H9 (cell line): ENCODE data around the gene CNGA2. TPM values are rescaled to one million over a fixed set of nuclear protein-coding genes. Genes with fewer than 3 reads are reported as not detected.

Source experiments
- DNase-seq: peaks from one replicate; pipeline ENCODE4 v3.0.0-alpha.2; 2017
- H2AFZ ChIP-seq: one replicate; pipeline ENCODE4 v1.6.1; 2013; ENCODE audit warnings: mild to moderate bottlenecking, low read length, control low read depth, moderate library complexity
- H2AK5ac ChIP-seq: 2 replicates; pipeline ENCODE4 v1.6.1; 2013; ENCODE audit warnings: low read length, control low read depth, mixed read lengths; ENCODE audit not compliant: insufficient read length
- H2BK120ac ChIP-seq: one replicate; pipeline ENCODE4 v1.6.1; 2013; ENCODE audit warnings: low read depth, mild to moderate bottlenecking, low read length, control low read depth, inconsistent platforms; ENCODE audit not compliant: poor library complexity, severe bottlenecking
- H2BK12ac ChIP-seq: 2 replicates; pipeline ENCODE4 v1.6.1; 2013; ENCODE audit warnings: low read length, control low read depth, mixed read lengths, low read depth; ENCODE audit not compliant: insufficient read length
- H2BK15ac ChIP-seq: 2 replicates; pipeline ENCODE4 v1.6.1; 2013; ENCODE audit warnings: low read depth, low read length, control low read depth
- H2BK20ac ChIP-seq: one replicate; pipeline ENCODE4 v1.6.1; 2013; ENCODE audit warnings: low read depth, mild to moderate bottlenecking, low read length, control low read depth, inconsistent platforms; ENCODE audit not compliant: poor library complexity, severe bottlenecking
- H2BK5ac ChIP-seq: 2 replicates; pipeline ENCODE4 v1.6.1; 2013; ENCODE audit warnings: low read length, control low read depth, mixed read lengths; ENCODE audit not compliant: insufficient read length
- H3K14ac ChIP-seq: 2 replicates; pipeline ENCODE4 v1.6.1; 2013; ENCODE audit warnings: low read length, control low read depth; ENCODE audit not compliant: insufficient read depth
- H3K18ac ChIP-seq: 2 replicates; pipeline ENCODE4 v1.6.1; 2013; ENCODE audit warnings: low read depth, mild to moderate bottlenecking, mixed read lengths, low read length, control low read depth; ENCODE audit not compliant: insufficient read length
- H3K23ac ChIP-seq: 2 replicates; pipeline ENCODE4 v1.6.1; 2013; ENCODE audit warnings: low read length, control low read depth, mixed read lengths, low read depth; ENCODE audit not compliant: insufficient read length
- H3K23me2 ChIP-seq: 2 replicates; pipeline ENCODE4 v1.6.1; 2013; ENCODE audit warnings: low read depth, mild to moderate bottlenecking, mixed read lengths, low read length, control low read depth; ENCODE audit not compliant: insufficient read length, poor library complexity, severe bottlenecking
- H3K27ac ChIP-seq: 2 replicates; pipeline ENCODE4 v1.5.1; 2013; ENCODE audit warnings: low read length, control low read depth, mixed read lengths, low read depth; ENCODE audit not compliant: insufficient read length
- H3K27me3 ChIP-seq: 2 replicates; pipeline ENCODE4 v1.6.1; 2013; ENCODE audit warnings: low read length, control low read depth, inconsistent platforms; ENCODE audit not compliant: insufficient read depth
- H3K4ac ChIP-seq: 2 replicates; pipeline ENCODE4 v1.6.1; 2013; ENCODE audit warnings: low read depth, mild to moderate bottlenecking, control low read depth, inconsistent platforms, low read length, moderate library complexity
- H3K4me1 ChIP-seq: 2 replicates; pipeline ENCODE4 v1.6.1; 2013; ENCODE audit warnings: low read length, control low read depth, inconsistent platforms; ENCODE audit not compliant: insufficient read depth
- H3K4me2 ChIP-seq: 2 replicates; pipeline ENCODE4 v1.6.1; 2013; ENCODE audit warnings: low read length, control low read depth, mixed read lengths; ENCODE audit not compliant: insufficient read length, insufficient read depth
- H3K56ac ChIP-seq: 2 replicates; pipeline ENCODE4 v1.6.1; 2013; ENCODE audit warnings: low read depth, mild to moderate bottlenecking, mixed read lengths, low read length, control low read depth; ENCODE audit not compliant: insufficient read length
- H3K79me1 ChIP-seq: 2 replicates; pipeline ENCODE4 v1.6.1; 2013; ENCODE audit warnings: low read depth, mild to moderate bottlenecking, moderate library complexity, low read length, control low read depth, inconsistent platforms; ENCODE audit not compliant: insufficient read depth, poor library complexity, severe bottlenecking
- H3K79me2 ChIP-seq: 2 replicates; pipeline ENCODE4 v1.6.1; 2013; ENCODE audit warnings: low read length, control low read depth, inconsistent platforms; ENCODE audit not compliant: insufficient read depth
- H3K9ac ChIP-seq: 2 replicates; pipeline ENCODE4 v1.6.1; 2013; ENCODE audit warnings: low read length, control low read depth, mixed read lengths; ENCODE audit not compliant: insufficient read length; ENCODE audit errors: extremely low read depth
- H3K9me3 ChIP-seq: one replicate; pipeline ENCODE4 v1.6.1; 2013; ENCODE audit warnings: low read depth, low read length, inconsistent platforms; ENCODE audit not compliant: control insufficient read depth
- H3T11ph ChIP-seq: one replicate; pipeline ENCODE4 v1.6.1; 2013; ENCODE audit warnings: mild to moderate bottlenecking, low read length, control low read depth, inconsistent platforms
- H4K20me1 ChIP-seq: one replicate; pipeline ENCODE4 v1.6.1; 2013; ENCODE audit not compliant: control insufficient read depth, insufficient read length, insufficient read depth
- H4K5ac ChIP-seq: 2 replicates; pipeline ENCODE4 v1.6.1; 2013; ENCODE audit warnings: low read depth, mild to moderate bottlenecking, mixed read lengths, low read length, control low read depth; ENCODE audit not compliant: insufficient read length
- H4K8ac ChIP-seq: replicated peaks from 2 replicates; pipeline ENCODE4 v1.6.1; 2013; ENCODE audit warnings: low read length, control low read depth, mixed read lengths, low read depth; ENCODE audit not compliant: insufficient read length
- H4K91ac ChIP-seq: 2 replicates; pipeline ENCODE4 v1.6.1; 2013; ENCODE audit warnings: low read depth, mild to moderate bottlenecking, moderate library complexity, mixed read lengths, low read length, control low read depth; ENCODE audit not compliant: insufficient read length
- H3K27ac Mint-ChIP-seq, 3 experiments: 2 replicates in 2 of 3; 3 replicates in 1 of 3; pipeline ENCODE4 v1.8.0; 2020 to 2021; ENCODE audit warnings: mixed read lengths in 3 of 3, mild to moderate bottlenecking in 1 of 3, moderate library complexity in 1 of 3
- H3K27me3 Mint-ChIP-seq: 2 replicates; pipeline ENCODE4 v1.8.0; 2021; ENCODE audit warnings: low read depth, mild to moderate bottlenecking, moderate library complexity, mixed read lengths
- H3K36me3 Mint-ChIP-seq, 3 experiments: 2 replicates in 2 of 3; 3 replicates in 1 of 3; pipeline ENCODE4 v1.8.0; 2020 to 2021; ENCODE audit warnings: low read depth in 3 of 3, mixed read lengths in 3 of 3; ENCODE audit not compliant: insufficient read depth in 1 of 3
- H3K4me1 Mint-ChIP-seq, 2 experiments: 2 replicates each; pipeline ENCODE4 v1.8.0; 2020; ENCODE audit warnings: mixed read lengths in 2 of 2
- H3K4me3 Mint-ChIP-seq, 2 experiments: 2 replicates in 1 of 2; 3 replicates in 1 of 2; pipeline ENCODE4 v1.8.0; 2020 to 2021; ENCODE audit warnings: mild to moderate bottlenecking in 2 of 2, mixed read lengths in 2 of 2, moderate library complexity in 1 of 2
- H3K9me3 Mint-ChIP-seq, 2 experiments: 2 replicates in 1 of 2; 3 replicates in 1 of 2; pipeline ENCODE4 v1.8.0; 2020; ENCODE audit warnings: mild to moderate bottlenecking in 2 of 2, mixed read lengths in 2 of 2, moderate library complexity in 1 of 2
- WGBS: extraction: QIAGEN DNeasy Blood & Tissue Kit; methylation state at CpG from one replicate; pipeline ENCODE4 v1.1.7; 2013; ENCODE audit warnings: missing lambda C conversion rate, low lambda C conversion rate, mixed read lengths; ENCODE audit not compliant: insufficient read length; ENCODE audit errors: extremely low coverage; 5-methylcytosine and 5-hydroxymethylcytosine counted together
- total RNA-seq: library from RNA; stranded (reverse); gene quantifications from 2 replicates; pipeline ENCODE4 v1.2.1, GENCODE V29; 2021
- TF ChIP-seq, protein P1 (sequence below): fragments of 200-600 bp; sonication (generic); conservative IDR thresholded peaks from 3 replicates; pipeline ENCODE4 v1.8.0; 2021; ENCODE audit warnings: antibody characterized with exemption, mild to moderate bottlenecking

The CNGA2 gene
- total RNA-seq, 1 experiment from 2014 or later: not detected

GRCh38 chrX:151723156-151723760 lies 11.3 kb upstream of the CNGA2 start:
- H2BK15ac ChIP-seq: no peak overlapping the region
- Mint-ChIP-seq H3K36me3 (no peaks in the 10 kb centered on the region; a peak in 2 of 7 replicates), H3K27ac (no peak overlapping the region), H3K27me3 (peaks cover 8% of the 10 kb centered on the region), H3K4me1 (peaks cover 5 to 11% of the 10 kb centered on the region in 2 experiments; a peak in 3 of 4 replicates), H3K4me3 (no peak overlapping the region), H3K9me3 (peaks cover 62% of the 10 kb centered on the region in 2 experiments)
- H2AFZ ChIP-seq: no peak overlapping the region
- H4K8ac ChIP-seq: no peak overlapping the region
- H2BK20ac ChIP-seq: no peak overlapping the region
- no peak overlapping the region for H2AK5ac ChIP-seq
- no peak overlapping the region for H2BK120ac ChIP-seq
- no peaks in the 10 kb centered on the region for H3K79me2 ChIP-seq
- H3K27ac ChIP-seq: no peak overlapping the region
- no peak overlapping the region for H3K14ac ChIP-seq
- no peak overlapping the region for H3K18ac ChIP-seq
- TF ChIP-seq, protein P1, sequence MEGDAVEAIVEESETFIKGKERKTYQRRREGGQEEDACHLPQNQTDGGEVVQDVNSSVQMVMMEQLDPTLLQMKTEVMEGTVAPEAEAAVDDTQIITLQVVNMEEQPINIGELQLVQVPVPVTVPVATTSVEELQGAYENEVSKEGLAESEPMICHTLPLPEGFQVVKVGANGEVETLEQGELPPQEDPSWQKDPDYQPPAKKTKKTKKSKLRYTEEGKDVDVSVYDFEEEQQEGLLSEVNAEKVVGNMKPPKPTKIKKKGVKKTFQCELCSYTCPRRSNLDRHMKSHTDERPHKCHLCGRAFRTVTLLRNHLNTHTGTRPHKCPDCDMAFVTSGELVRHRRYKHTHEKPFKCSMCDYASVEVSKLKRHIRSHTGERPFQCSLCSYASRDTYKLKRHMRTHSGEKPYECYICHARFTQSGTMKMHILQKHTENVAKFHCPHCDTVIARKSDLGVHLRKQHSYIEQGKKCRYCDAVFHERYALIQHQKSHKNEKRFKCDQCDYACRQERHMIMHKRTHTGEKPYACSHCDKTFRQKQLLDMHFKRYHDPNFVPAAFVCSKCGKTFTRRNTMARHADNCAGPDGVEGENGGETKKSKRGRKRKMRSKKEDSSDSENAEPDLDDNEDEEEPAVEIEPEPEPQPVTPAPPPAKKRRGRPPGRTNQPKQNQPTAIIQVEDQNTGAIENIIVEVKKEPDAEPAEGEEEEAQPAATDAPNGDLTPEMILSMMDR: no peak
- H3K23me2 ChIP-seq: no peaks in the 10 kb centered on the region
- H4K20me1 ChIP-seq: no peaks in the 10 kb centered on the region
- no peak overlapping the region for H3T11ph ChIP-seq
- H3K23ac ChIP-seq: no peak overlapping the region
- H2BK5ac ChIP-seq: no peak overlapping the region
- H4K5ac ChIP-seq: no peak overlapping the region
- DNase-seq: no peak
- H3K27me3 ChIP-seq: no peaks in the 10 kb centered on the region
- H3K4ac ChIP-seq: no peak overlapping the region
- WGBS: no CpG with 5 or more reads among the region's 7 CpGs
- H2BK12ac ChIP-seq: no peak overlapping the region
- no peak overlapping the region for H3K56ac ChIP-seq
- no peaks in the 10 kb centered on the region for H3K79me1 ChIP-seq
- no peaks in the 10 kb centered on the region for H3K4me1 ChIP-seq
- peaks cover 59% of the 10 kb centered on the region for H3K9me3 ChIP-seq
- H4K91ac ChIP-seq: no peak overlapping the region
- no peak overlapping the region for H3K4me2 ChIP-seq
- no peak overlapping the region for H3K9ac ChIP-seq
